H1 (cell line): ENCODE data around the gene UNC119B.

Source experiments
- POLR2AphosphoS5 ChIP-seq: IDR thresholded peaks from 2 replicates; pipeline ENCODE4 v1.6.1; 2011; ENCODE audit warnings: low read depth, low read length
- POU5F1 ChIP-seq: IDR thresholded peaks from 2 replicates; pipeline ENCODE4 v1.6.1; 2011; ENCODE audit warnings: low read depth, mild to moderate bottlenecking, low read length, moderate library complexity

GRCh38 chr12:120711411-120711810, 1.2 kb downstream of the UNC119B start:
- TF ChIP-seq POU5F1 (no peak), POLR2AphosphoS5 (no peak)
